Measurements from ENCODE around the gene SLC19A3.

- TF ChIP-seq EZH2phosphoT487 (IDR thresholded peaks at IDR 0.05; ENCODE audit: insufficient read depth, low read depth), result no peak
- TF ChIP-seq EZH2 (IDR thresholded peaks at IDR 0.05; ENCODE audit: insufficient read depth, poor library complexity, severe bottlenecking), result no peak
Observed at GRCh38 chr2:227720680-227721079, 2.9 kb upstream of the SLC19A3 start.
